Activated naive CD4-positive, alpha-beta T cell treated with anti-CD3 and anti-CD28 coated beads for 36 hours (primary cell): ENCODE data around the gene IL12B. TPM values are rescaled to one million over a fixed set of nuclear protein-coding genes. Genes with fewer than 3 reads are reported as not detected.
"Not testable (repeated sequence)": the region's sequence is repeated elsewhere in the genome, so short reads cannot be mapped to it uniquely, and the experiment has no call there.

Experiments used
- CTCF ChIA-PET: fragments of 350-600 bp; sonication (Branson Sonifier 250); formaldehyde crosslinking; loops from one replicate; lab custom pipeline; 2021; ENCODE audit warnings: antibody characterized with exemption; lab: Charles Lee
- DNase-seq: peaks from one replicate; pipeline ENCODE4 v3.0.0-alpha.2; 2020
- H3K27ac Mint-ChIP-seq: one replicate; pipeline ENCODE4 v1.8.0; 2021; ENCODE audit warnings: mild to moderate bottlenecking, mixed read lengths
- H3K27me3 Mint-ChIP-seq: one replicate; pipeline ENCODE4 v1.8.0; 2021; ENCODE audit warnings: low read depth, mixed read lengths
- H3K36me3 Mint-ChIP-seq: one replicate; pipeline ENCODE4 v1.8.0; 2021; ENCODE audit warnings: low read depth, mixed read lengths
- H3K4me1 Mint-ChIP-seq: one replicate; pipeline ENCODE4 v1.8.0; 2021; ENCODE audit warnings: low read depth, mixed read lengths
- H3K4me3 Mint-ChIP-seq: one replicate; pipeline ENCODE4 v1.8.0; 2021; ENCODE audit warnings: mild to moderate bottlenecking, moderate library complexity, mixed read lengths
- H3K9me3 Mint-ChIP-seq: one replicate; pipeline ENCODE4 v1.8.0; 2021; ENCODE audit warnings: mixed read lengths
- intact Hi-C: fragments of 100-400 bp; cut with micrococcal nuclease; formaldehyde crosslinking; loops from one replicate; pipeline ENCODE4 v1.15.1; 2023
- total RNA-seq, 2 experiments: library from RNA; stranded (reverse); gene quantifications; one replicate each; pipeline ENCODE4 v1.2.3, GENCODE V29; 2021

IL12B gene
- total RNA-seq, 2 experiments from 2014 or later = not detected

- Mint-ChIP-seq H3K27ac (no peak overlapping the region), H3K4me1 (peaks cover 12% of the 10 kb centered on the region), H3K27me3 (peaks cover 5% of the 10 kb centered on the region), H3K4me3 (peak overlapping the region; percentile 43), H3K36me3 (no peaks in the 10 kb centered on the region), H3K9me3 (no peaks in the 10 kb centered on the region)
- intact Hi-C loops = no loop called here
- CTCF ChIA-PET = interaction anchor here (0.6 to 3.7 kb wide), 3 partner anchors 154 to 775 kb away, joined by 3 to 25 read pairs (median 5); no protein-coding TSS in a partner anchor
- peak; percentile 59 for DNase-seq
Observed at GRCh38 chr5:159310511-159310910, 19.8 kb downstream of the IL12B start.

- peak overlapping the region; percentile 43 for H3K4me3 Mint-ChIP-seq
- H3K27ac Mint-ChIP-seq = no peak overlapping the region
Observed at GRCh38 chr5:159309689-159310433, 20.4 kb downstream of the IL12B start.

GRCh38 chr5:159304961-159305595 lies 25.2 kb downstream of the IL12B start:
- intact Hi-C loops = no loop called here
- Mint-ChIP-seq H3K27me3 (peaks cover 5% of the 10 kb centered on the region), H3K27ac (no peak overlapping the region), H3K9me3 (peaks cover 16% of the 10 kb centered on the region), H3K36me3 (peaks cover 4% of the 10 kb centered on the region), H3K4me1 (peaks cover 1% of the 10 kb centered on the region), H3K4me3 (no peak overlapping the region)
- CTCF ChIA-PET = no interaction called here
- no peak for DNase-seq

More at GRCh38 chr5:159309689-159310433, 20.4 kb downstream of the IL12B start:
- intact Hi-C loops = no loop called here
- CTCF ChIA-PET = interaction anchor here (0.6 to 3.7 kb wide), 3 partner anchors 153 to 775 kb away, joined by 3 to 25 read pairs (median 5); no protein-coding TSS in a partner anchor
- H3K4me1 Mint-ChIP-seq = peaks cover 12% of the 10 kb centered on the region
- no peaks in the 10 kb centered on the region for H3K9me3 Mint-ChIP-seq
- DNase-seq = no peak
- H3K36me3 Mint-ChIP-seq = no peaks in the 10 kb centered on the region
- H3K27me3 Mint-ChIP-seq = peaks cover 5% of the 10 kb centered on the region

GRCh38 chr5:159303286-159303685 lies 27.0 kb downstream of the IL12B start:
- CTCF ChIA-PET = interaction anchor here (1.2 kb wide), 1 partner anchor 14 kb away, joined by 4 read pairs; no protein-coding TSS in a partner anchor

GRCh38 chr5:159301929-159302860 lies 28.1 kb downstream of the IL12B start:
- H3K36me3 Mint-ChIP-seq, H3K27ac Mint-ChIP-seq, CTCF ChIA-PET, intact Hi-C loops, H3K4me1 Mint-ChIP-seq, DNase-seq, H3K4me3 Mint-ChIP-seq, H3K27me3 Mint-ChIP-seq: not testable (repeated sequence)
- H3K9me3 Mint-ChIP-seq = peaks cover 31% of the 10 kb centered on the region

More at GRCh38 chr5:159303286-159303685, 27.0 kb downstream of the IL12B start:
- intact Hi-C loops = no loop called here
- Mint-ChIP-seq H3K4me1 (no peaks in the 10 kb centered on the region), H3K4me3 (no peak overlapping the region), H3K9me3 (peaks cover 23% of the 10 kb centered on the region), H3K27ac (no peak overlapping the region), H3K36me3 (peaks cover 4% of the 10 kb centered on the region), H3K27me3 (peaks cover 2% of the 10 kb centered on the region)
- no peak for DNase-seq

GRCh38 chr5:159301466-159301865 lies 28.8 kb downstream of the IL12B start:
- no peak for DNase-seq
- H3K4me1 Mint-ChIP-seq = no peaks in the 10 kb centered on the region
- no peaks in the 10 kb centered on the region for H3K27me3 Mint-ChIP-seq
- H3K27ac Mint-ChIP-seq = no peak overlapping the region
- intact Hi-C loops = no loop called here
- H3K36me3 Mint-ChIP-seq = peaks cover 7% of the 10 kb centered on the region
- peaks cover 31% of the 10 kb centered on the region for H3K9me3 Mint-ChIP-seq
- no peak overlapping the region for H3K4me3 Mint-ChIP-seq
- CTCF ChIA-PET = no interaction called here

- H3K27me3 Mint-ChIP-seq, CTCF ChIA-PET, H3K4me1 Mint-ChIP-seq, intact Hi-C loops, H3K27ac Mint-ChIP-seq, H3K36me3 Mint-ChIP-seq, H3K4me3 Mint-ChIP-seq, DNase-seq: not testable (repeated sequence)
- peaks cover 24% of the 10 kb centered on the region for H3K9me3 Mint-ChIP-seq
Observed at GRCh38 chr5:159297300-159297699, 33.0 kb downstream of the IL12B start.

GRCh38 chr5:159294921-159295320 lies 35.4 kb downstream of the IL12B start:
- no peak overlapping the region for H3K27ac Mint-ChIP-seq
- CTCF ChIA-PET = interaction anchor here (0.8 kb wide), 1 partner anchor 138 kb away, joined by 3 read pairs; no protein-coding TSS in a partner anchor
- no peaks in the 10 kb centered on the region for H3K4me1 Mint-ChIP-seq
- H3K36me3 Mint-ChIP-seq = peaks cover 4% of the 10 kb centered on the region
- H3K27me3 Mint-ChIP-seq = no peaks in the 10 kb centered on the region
- intact Hi-C loops = no loop called here
- no peak overlapping the region for H3K4me3 Mint-ChIP-seq
- peaks cover 15% of the 10 kb centered on the region for H3K9me3 Mint-ChIP-seq
- DNase-seq = no peak

- Mint-ChIP-seq H3K9me3 (no peaks in the 10 kb centered on the region), H3K4me3 (no peak overlapping the region), H3K4me1 (no peaks in the 10 kb centered on the region), H3K27me3 (no peaks in the 10 kb centered on the region), H3K27ac (no peak overlapping the region), H3K36me3 (no peaks in the 10 kb centered on the region)
- CTCF ChIA-PET = interaction anchor here (0.6 to 2.1 kb wide), 5 partner anchors 17 to 153 kb away, joined by 3 to 14 read pairs (median 5); no protein-coding TSS in a partner anchor
- intact Hi-C loops = no loop called here
- DNase-seq = no peak
Observed at GRCh38 chr5:159290741-159291140, 39.5 kb downstream of the IL12B start.

GRCh38 chr5:159286420-159287035 lies 43.8 kb downstream of the IL12B start:
- no peak for DNase-seq
- Mint-ChIP-seq H3K9me3 (no peaks in the 10 kb centered on the region), H3K27me3 (no peaks in the 10 kb centered on the region), H3K4me3 (no peak overlapping the region), H3K36me3 (no peaks in the 10 kb centered on the region), H3K4me1 (no peaks in the 10 kb centered on the region), H3K27ac (no peak overlapping the region)
- CTCF ChIA-PET = interaction anchor here (0.6 to 3.2 kb wide), 7 partner anchors 10 to 770 kb away, joined by 3 to 13 read pairs (median 4); no protein-coding TSS in a partner anchor
- intact Hi-C loops = loop anchor here (1.0 to 2.0 kb wide), 5 partner anchors 30 to 700 kb away; partner anchors contain the start of gene ADRA1B

- H3K27me3 Mint-ChIP-seq = no peaks in the 10 kb centered on the region
- peaks cover 13% of the 10 kb centered on the region for H3K4me1 Mint-ChIP-seq
- no peak overlapping the region for H3K4me3 Mint-ChIP-seq
- no peaks in the 10 kb centered on the region for H3K9me3 Mint-ChIP-seq
- CTCF ChIA-PET = interaction anchor here (1.1 to 2.8 kb wide), 2 partner anchors 59 to 117 kb away, joined by 3 to 9 read pairs; no protein-coding TSS in a partner anchor
- DNase-seq = no peak
- H3K27ac Mint-ChIP-seq = no peak overlapping the region
- peaks cover 33% of the 10 kb centered on the region for H3K36me3 Mint-ChIP-seq
- intact Hi-C loops = no loop called here
Observed at GRCh38 chr5:159274676-159275075, 55.6 kb downstream of the IL12B start.
